Stimulated activated CD8-positive, alpha-beta memory T cell treated with anti-CD3 and anti-CD28 coated beads, Interleukin-12 subunit alpha, Interleukin-12 subunit beta, amount 100 ng/mL, for 24 hours (primary cell): ENCODE measurements around the gene SYNDIG1.
"Not testable (repeated sequence)": the region's sequence is repeated elsewhere in the genome, so short reads cannot be mapped to it uniquely, and the experiment has no call there.

ENCODE experiments used
- DNase-seq: peaks from one replicate; pipeline ENCODE4 v3.0.0-alpha.2; 2020; ENCODE audit errors: extremely low read depth

Gene SYNDIG1

DNA sequence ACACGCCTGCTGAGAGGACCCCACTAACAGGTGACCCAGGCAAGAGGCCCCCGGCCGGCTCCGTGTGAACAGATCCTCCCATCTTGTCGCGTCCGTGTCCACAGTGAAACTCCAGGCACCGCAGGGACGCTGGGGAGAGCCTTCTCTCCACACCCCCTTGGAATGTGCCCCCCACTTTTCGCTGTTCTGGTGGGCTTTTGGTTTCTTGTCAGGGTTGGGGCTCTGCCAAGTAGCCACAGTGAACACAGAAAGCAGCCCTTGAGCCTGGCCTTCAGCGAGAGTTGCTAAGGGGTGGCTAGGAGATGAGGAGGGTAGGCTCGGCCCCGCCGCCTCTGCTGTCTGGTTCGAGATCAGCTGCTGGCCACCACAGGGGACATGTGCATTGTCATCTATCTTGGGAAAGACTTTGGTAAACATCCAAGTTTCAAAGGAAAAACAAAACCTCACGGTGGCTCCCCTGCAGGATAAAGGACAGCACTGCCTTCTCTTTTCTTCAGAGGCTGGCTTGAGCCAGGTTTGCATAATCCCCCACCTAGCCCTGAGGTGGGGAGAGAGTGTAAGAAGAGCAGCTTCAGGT is 22.7 kb downstream of the SYNDIG1 start:
- DNase-seq: no peak

DNA sequence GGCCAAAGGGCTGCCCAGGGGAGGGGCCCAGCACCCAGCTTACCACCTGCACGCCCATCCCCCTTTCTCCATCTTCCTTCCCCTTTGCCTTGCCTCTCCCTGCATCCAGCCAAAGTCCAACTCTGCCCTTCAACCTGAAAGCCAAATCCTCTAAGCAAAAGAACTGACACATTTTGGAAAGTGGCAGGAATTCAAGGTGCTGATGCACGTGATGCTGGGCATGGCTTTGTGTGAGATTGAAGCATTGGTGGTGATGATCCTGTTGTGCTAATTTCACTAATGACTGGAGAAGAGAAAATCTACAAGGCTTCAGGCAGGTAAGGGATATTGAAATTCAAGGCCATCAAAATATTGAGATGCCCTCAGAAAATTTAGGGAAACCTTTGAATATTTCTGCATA is 23.3 kb downstream of the SYNDIG1 start:
- no peak for DNase-seq

DNA sequence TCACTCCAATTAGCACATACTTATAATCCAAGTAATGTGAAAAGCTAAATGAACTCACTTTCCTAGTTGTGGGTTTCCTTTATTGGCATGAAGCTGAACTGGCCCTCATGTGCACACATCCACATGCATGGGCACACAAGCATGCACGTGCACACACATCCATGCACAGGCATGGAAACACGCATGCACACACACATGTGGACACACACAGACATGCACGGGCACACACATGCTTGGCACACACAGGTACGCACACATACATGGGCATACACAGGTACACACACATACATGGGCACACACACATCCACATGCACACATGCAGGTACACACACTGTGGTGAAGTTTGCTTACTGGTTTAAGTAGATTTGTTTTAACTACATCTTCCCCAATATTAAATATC is 23.8 kb downstream of the SYNDIG1 start:
- no peak for DNase-seq

DNA sequence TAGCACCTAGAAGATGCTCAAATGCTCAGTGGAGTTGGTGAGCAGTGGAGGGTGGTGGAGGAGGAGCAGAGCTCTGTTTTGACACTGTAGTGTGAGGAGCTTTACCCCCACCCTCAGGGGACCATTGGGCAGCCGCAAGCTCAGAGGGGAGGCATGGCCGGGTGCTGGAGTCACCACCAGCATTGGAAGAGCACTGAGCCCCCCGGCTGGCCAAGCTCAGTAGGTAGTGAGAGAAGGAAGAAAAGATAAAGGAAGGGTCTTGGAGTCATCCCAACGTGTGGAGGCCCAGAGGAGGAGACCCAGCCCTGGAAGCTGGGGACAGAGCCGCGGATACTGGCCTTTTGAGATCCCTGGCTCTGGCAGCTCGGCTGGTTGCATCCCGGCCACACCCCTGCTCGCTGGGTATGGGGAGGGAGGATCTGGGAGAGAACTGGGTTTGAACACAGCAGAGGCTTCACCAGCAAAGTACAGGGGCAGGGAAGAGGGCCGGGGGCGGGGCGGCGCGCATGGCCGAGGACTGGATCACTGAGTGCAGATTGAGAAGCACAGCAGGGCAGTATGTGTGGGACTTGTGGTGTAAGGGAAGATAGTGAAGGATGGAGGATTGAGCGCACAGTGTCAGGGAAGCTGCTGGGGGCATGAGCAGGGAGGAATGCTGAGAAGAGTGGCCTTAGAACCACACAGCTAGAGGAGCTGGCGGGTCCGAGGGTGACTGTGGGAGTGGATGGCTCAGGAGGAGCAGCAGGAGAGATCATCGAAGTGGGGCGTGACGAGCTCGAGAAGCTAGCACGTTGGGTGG is 24.4 kb downstream of the SYNDIG1 start:
- DNase-seq: no peak

DNA sequence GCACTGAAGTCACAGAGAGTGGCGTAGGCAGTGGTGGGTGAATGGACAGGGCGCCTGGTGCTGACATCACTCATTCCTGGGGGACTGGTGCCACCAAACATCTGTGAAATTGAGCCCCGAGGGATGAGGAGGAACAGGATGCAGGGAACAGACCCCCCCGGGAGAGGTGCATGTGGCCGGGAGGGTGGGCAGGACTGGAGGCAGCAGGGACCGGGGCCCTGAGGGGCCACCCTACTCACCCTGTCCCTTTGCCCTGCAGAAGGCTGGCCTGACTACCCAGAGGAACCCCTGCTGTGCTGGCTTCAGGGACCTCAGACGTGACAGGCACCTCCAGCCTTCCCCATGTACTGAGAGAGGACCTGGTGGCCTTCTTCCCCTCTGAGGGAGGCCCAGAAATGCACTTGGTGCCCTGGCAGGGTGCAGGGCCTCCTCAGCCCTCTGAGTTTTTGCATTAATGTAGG is 25.1 kb downstream of the SYNDIG1 start:
- DNase-seq: no peak

DNA sequence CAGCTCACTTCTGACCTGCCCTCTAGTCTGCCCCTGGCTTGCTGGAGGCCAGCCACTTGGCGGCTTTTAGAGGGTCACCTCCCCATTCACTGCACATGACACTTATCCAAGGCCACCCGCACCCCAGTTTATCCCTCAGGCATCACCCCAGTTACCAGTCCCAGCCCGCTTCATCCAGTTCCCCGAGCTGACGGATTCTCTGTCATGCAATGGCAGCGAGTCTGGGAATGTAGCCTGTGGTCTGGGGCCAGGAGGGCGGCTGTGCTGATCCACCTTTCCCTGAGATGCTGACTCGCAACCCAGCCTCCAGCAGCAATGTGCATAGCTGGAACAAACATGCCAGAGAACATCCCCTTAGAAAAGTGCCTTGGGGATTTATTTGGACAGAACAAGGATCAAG is 25.8 kb downstream of the SYNDIG1 start:
- no peak for DNase-seq

DNA sequence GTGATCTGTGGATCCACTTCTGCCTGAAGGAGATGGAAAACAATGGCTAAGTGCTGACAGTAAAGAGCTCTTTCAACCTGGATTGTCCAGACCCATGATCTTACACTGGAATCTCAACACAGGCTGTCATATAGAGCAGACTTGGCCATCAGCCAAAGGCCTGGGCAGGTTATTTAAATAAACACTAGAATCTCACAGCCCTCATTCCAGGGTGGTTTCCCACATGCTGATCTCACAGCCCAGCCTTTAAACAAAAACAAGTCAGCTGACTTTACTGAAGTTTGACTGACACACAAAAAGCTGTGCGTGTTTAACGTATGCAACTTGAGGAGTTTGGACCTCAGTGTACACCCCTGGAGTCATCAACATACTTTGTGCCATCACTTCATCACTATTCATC is 28.4 kb downstream of the SYNDIG1 start:
- no peak for DNase-seq

DNA sequence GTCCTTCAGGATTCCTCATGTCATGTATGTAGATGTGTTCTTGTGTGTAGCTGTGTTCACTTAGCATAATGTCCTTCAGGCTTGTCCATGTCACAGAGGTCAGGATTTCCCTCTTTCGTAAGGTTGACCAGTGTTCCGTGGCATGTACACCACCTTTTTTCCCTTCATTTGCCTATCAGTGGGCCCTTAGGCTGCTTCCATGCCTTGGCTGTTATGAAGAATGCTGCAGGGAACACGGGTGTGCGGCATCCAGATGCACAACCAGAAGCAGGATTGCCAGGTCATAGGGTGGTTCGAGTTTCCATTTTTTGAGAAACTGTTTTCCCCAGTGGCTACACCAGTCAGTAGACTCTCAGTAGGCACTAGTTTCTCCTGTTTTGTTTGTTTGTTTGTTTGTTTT is 29.2 kb downstream of the SYNDIG1 start:
- no peak for DNase-seq

DNA sequence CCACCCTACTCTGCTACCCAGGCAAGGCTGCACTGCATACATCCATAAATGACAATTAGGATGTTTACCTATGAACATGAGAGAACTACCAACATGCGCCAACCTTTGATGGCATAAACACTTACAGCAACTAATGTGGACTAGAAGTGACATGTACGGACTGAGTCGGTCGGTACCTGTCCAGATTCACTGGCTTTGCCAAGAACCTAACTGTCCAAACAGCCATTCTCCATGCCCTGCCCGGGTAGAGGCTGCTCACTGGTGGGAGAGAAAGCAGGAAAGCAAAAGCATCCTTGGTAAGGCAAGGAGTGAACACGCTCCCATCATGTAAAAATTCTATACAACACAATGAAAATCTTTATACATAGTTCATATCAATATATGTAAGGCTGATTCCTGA is 30.0 kb downstream of the SYNDIG1 start:
- no peak for DNase-seq

DNA sequence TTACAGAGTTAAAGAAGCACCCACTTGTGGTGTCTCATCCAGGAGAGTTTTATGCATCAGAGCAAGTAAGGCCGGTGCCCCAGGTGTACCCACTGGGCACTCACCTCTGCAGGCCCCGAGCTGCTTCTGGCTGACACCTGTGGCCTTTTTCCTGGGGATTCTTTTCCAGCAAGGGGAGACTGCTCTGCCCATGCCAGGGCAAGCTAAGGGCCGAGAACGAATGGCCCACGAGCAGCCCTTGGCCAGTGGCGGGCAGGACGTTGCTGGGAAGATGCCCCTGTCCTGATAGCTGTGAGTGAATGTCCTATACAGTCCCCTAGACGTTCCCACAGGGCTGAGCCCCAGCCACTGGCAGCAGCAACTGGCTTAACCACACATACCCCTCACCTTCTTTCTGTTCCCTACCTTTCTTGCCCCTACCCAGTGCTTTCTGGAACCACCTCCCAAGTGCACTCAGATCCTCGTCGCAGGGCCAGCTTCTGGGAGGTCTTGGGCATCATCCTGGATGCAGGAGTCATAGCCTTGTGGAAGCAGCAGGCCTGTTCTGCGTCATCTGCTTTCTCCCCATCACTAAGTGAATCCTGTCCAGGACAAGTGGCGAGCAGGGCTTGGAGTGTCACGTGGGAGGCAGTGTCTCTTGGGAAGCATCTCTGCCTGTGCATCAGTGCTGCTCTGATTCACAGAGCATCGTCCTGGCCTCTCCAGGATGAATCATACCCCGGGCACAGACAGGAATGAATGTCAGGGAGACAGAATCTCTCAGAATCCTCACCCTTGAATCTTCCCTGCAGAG is 32.5 kb downstream of the SYNDIG1 start:
- DNase-seq: no peak

DNA sequence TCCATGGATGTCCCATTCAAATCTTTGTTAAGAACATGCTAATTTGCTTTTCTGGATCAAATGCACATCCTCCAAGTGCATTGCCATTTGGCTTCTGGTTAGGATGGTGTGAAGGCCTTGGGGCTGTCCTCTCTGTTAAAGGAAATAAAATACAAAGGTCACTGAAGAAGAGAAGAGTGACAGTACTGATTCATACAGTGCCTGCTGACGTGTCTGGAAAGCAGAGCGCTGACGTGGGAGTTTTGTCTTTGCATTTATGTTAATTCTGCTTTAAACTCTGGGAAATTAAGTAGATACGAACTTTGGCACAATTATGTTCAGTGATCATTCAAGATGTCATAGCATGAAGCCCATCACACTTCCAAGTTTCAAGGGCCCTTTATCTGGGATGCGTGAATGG is 33.2 kb downstream of the SYNDIG1 start:
- DNase-seq: no peak

DNA sequence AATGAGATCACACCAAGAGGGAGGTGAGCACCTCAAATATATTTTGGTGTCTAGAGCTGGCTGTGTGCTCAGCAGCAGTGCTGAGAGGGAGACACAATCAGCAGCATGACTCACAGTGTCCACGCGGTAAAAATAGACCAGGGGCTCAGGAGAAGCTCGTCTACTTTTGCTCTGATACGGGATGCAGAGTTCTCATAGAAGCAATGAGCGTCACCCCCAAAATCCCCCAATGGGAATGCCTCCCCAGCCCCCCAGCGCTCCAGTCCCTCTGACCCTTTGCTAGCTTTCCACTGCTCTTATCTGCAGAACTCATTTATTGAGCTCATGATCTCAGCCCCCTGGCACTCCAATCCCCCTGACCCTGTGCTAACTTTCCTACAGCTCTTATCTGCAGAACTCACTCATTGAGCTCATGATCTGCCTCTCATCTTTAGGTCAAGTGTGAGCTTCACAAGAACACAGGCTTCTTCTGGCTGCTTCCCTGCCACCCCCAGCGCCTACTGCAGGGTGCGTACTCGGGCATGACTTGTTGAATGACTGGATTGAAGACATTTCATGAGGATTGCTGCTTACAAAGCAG is 34.0 kb downstream of the SYNDIG1 start:
- DNase-seq: no peak

DNA sequence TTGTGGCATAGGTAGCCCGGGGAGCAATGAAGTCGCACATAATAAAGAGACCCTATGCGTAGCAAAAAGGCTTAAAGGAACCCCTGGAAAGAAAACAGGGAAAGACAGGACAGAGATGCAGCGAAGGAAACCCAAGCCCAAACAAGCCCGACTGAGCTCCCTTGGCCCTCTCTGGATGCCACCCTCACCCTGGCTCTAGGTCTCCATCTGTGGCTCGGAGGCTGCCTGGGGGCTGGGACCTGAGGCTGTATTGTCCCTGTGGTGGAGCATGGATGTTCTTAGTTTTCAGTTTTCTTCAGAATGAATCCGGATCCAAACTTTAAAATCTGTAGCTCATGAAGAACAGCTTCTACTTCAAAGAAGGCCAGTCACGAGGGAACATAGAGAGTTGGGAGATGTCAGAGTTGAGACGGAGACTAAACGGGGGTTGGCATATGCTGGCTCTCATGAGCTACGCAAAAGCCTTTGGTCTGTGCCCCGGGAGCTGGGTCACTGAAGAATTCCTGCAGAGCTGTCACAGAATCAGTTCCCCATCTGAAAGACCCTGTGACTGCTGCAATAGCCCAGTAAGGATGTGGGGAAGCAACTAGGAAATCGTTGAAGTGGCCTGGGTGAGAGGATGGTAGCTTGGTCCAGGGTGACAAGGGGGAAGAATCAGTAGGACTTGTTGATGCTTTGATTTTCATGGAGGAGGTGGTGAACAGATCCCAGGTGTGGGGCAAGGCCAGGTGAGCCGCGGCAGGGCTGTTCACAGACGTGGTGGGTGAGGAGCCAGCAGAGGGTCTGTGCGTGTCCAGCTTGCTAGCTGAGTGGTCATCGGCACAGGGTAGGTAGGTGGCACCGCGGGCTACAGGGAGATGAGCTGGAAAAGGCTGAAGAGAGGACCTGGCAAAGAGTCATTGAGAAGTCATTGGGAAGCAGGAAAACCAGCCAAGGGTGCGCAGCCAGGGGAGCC is 35.2 kb downstream of the SYNDIG1 start:
- DNase-seq: no peak

DNA sequence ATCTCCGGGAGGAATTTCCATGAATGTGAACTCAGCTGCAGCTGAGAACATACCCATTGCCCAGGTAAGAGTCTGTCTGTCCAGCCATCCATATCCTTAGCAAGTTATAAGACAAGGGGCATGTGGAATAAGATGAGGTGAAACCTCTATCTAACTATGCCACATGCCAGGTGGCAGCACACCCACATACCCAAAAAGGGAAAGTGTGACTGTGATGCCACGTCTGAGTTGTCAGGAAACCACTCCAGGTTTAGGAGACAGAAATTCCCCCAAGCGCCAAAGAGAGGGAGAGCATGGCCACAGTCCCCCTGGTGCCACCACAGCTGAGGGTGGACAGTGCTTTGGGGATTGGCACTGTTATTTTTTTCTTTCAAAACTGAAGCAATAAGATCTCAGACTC is 36.7 kb downstream of the SYNDIG1 start:
- no peak for DNase-seq

DNA sequence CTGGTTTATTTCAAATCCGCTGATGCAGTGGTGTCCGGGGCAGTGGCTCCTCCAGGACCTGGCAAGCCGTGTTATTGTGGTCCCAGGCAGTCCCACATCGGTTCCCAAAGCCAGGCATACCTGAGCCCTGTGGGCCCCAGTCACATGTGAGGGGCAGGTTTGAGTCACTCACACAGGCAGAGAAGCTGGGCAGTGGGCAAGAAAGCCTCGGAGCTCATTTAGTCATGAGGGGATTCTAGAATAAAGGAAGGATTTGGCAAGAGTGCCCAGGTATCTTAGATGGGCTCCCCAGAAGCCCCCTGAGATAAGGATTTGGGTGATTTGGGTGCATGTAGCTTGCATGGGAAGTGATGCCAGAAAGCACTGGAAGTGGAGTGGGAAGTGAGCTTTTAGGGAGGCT is 37.3 kb downstream of the SYNDIG1 start:
- no peak for DNase-seq

DNA sequence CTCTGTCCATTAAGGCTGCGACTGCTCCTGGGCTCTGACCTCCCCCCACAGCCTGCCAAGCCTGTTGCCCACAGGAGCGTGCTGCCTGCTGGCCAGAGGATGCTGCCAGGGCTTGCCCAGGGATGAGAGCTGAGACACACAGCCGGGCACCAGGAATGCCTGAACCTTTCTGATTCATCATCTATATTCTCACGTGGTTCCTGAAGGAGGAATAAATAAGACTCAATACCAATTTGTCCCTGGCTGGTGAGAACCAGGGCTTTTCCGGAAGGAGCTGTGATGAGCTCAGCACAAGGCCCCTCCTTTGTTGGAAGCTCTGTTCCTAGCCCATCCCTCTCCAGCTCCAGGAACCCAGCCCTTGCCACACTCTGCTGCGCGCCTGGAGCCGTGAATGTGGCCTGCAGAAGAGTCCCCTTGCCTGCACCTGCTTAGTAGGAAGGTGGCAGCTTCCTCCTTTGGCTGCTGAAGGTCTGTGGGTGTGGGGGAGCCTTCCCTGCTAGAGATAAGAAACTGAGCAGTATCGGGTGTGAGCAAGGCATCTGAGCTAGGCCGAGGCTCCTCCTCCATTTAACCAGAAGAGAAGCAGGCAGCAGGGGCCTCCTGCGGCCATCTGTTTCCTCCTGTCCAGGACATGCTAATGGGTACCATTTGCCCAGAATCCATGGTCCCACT is 37.9 kb downstream of the SYNDIG1 start:
- no peak for DNase-seq

DNA sequence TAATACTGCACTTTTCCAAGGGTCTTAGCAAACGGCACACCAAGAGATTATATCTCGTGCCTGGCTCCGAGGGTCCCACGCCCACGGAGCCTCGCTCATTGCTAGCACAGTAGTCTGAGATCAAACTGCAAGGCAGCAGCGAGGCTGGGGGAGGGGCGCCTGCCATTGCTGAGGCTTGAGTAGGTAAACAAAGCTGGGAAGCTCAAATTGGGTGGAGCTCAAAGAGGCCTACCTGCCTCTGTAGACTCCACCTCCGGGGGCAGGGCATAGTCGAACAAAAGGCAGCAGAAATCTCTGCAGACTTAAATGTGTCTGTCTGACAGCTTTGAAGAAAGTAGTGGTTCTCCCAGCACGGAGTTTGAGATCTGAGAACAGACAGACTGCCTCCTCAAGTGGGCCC is 43.0 kb downstream of the SYNDIG1 start:
- DNase-seq: not testable (repeated sequence)

DNA sequence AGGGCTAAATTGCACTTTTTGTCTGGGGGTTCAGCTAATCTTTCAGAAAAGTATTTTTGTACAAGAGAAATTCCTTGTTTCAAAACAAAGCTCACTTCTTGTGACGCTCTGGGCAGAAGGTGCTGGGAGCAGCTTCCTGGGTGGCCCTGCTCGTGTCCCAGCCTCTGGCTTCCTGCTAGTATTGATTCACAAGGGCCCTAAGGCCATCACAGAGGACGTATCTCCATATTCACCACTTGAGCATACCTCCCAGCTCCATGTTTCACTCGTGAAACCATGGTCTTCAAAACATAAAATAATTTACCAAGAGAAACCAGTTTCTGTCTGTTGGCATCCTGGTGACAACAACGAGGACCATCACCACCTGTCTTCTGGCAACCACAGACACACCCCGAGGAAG is 49.1 kb downstream of the SYNDIG1 start:
- no peak for DNase-seq

DNA sequence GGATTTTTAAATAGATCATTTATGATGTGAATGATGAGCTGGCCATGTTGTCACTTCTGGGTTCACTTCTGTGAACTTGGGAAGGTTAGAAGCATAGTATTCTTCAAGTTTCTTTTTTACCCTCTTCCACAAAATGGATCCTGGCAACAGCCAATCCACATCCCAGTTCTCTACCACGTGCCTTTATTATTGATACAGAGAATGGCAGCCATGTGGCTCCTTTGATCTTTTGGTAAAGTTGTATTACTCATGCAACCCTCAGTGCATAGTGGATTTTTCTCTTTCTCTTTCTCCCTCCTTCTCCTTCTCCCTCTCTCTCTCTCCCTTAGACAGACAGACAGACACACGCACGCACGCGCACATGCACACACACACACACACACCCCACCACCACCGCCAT is 50.0 kb downstream of the SYNDIG1 start:
- no peak for DNase-seq

DNA sequence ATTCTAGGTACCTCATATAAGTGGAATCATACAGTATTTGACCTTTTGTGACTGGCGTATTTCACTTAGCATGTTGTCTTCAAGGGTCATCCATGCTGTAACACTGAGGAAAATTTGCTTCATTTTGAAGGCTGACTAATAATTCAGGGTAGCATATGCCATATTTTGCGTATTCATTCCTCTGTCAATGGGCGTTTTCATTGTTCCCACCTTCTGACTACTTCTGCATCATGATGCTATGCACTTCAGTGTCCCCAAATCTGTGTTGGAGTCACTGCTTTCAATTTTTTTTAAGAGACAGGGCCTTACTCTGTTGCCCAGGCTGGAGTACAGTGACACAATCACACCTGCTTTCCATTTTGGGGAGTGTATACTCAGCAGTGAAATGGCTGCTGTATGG is 51.6 kb downstream of the SYNDIG1 start:
- DNase-seq: no peak
